Mesendoderm (in vitro differentiated cells): ENCODE measurements around the gene CCDC167.

Experiments used
- DNase-seq: peaks from one replicate; pipeline ENCODE4 v3.0.0; 2013
- H2AK5ac ChIP-seq: 2 replicates; pipeline ENCODE4 v1.6.1; 2013; ENCODE audit warnings: low read length, inconsistent platforms
- H2BK120ac ChIP-seq: 2 replicates; pipeline ENCODE4 v1.6.1; 2013; ENCODE audit warnings: low read depth, mild to moderate bottlenecking, low read length, moderate library complexity, mixed read lengths
- H2BK15ac ChIP-seq: replicated peaks from 2 replicates; pipeline ENCODE4 v1.6.1; 2013; ENCODE audit warnings: low read depth, mild to moderate bottlenecking, moderate library complexity
- H2BK5ac ChIP-seq: 2 replicates; pipeline ENCODE4 v1.6.1; 2013; ENCODE audit warnings: low read length, inconsistent platforms
- H3K18ac ChIP-seq: 2 replicates; pipeline ENCODE4 v1.6.1; 2013; ENCODE audit warnings: mild to moderate bottlenecking, low read length, mixed read lengths
- H3K23ac ChIP-seq: one replicate; pipeline ENCODE4 v1.6.1; 2013; ENCODE audit warnings: low read length
- H3K27ac ChIP-seq: 2 replicates; pipeline ENCODE4 v1.5.1; 2013; ENCODE audit warnings: low read depth, mild to moderate bottlenecking, inconsistent platforms, low read length, moderate library complexity
- H3K27me3 ChIP-seq: 2 replicates; pipeline ENCODE4 v1.6.1; 2013; ENCODE audit warnings: low read length, control low read depth, mild to moderate bottlenecking, inconsistent platforms; ENCODE audit not compliant: insufficient read depth, poor library complexity
- H3K36me3 ChIP-seq: 2 replicates; pipeline ENCODE4 v1.6.1; 2013; ENCODE audit warnings: low read length, inconsistent platforms; ENCODE audit not compliant: control insufficient read depth, insufficient read depth
- H3K4ac ChIP-seq: one replicate; pipeline ENCODE4 v1.6.1; 2013; ENCODE audit warnings: low read depth, mild to moderate bottlenecking, low read length, moderate library complexity
- H3K4me1 ChIP-seq: 2 replicates; pipeline ENCODE4 v1.6.1; 2013; ENCODE audit warnings: low read depth, low read length, inconsistent platforms; ENCODE audit not compliant: control insufficient read depth
- H3K4me2 ChIP-seq: 2 replicates; pipeline ENCODE4 v1.6.1; 2013; ENCODE audit warnings: low read length
- H3K4me3 ChIP-seq: 2 replicates; pipeline ENCODE4 v1.5.1; 2013; ENCODE audit warnings: mild to moderate bottlenecking, low read length
- H3K56ac ChIP-seq: one replicate; pipeline ENCODE4 v1.6.1; 2013; ENCODE audit warnings: low read length
- H3K79me1 ChIP-seq: 2 replicates; pipeline ENCODE4 v1.6.1; 2013; ENCODE audit warnings: low read length, inconsistent platforms
- H3K79me2 ChIP-seq: 2 replicates; pipeline ENCODE4 v1.6.1; 2013; ENCODE audit warnings: mild to moderate bottlenecking, low read length; ENCODE audit not compliant: control insufficient read depth, insufficient read depth
- H3K9ac ChIP-seq: 2 replicates; pipeline ENCODE4 v1.6.1; 2013; ENCODE audit warnings: low read length, inconsistent platforms
- H4K5ac ChIP-seq: one replicate; pipeline ENCODE4 v1.6.1; 2013; ENCODE audit warnings: low read length
- H4K8ac ChIP-seq: one replicate; pipeline ENCODE4 v1.6.1; 2013; ENCODE audit warnings: low read depth, mild to moderate bottlenecking, control low read depth, low read length, moderate library complexity
- WGBS: extraction: QIAGEN DNeasy Blood & Tissue Kit; methylation state at CpG from one replicate; pipeline ENCODE4 v1.1.7; 2013; ENCODE audit warnings: low lambda C conversion rate, missing lambda C conversion rate; ENCODE audit not compliant: insufficient coverage; ENCODE audit errors: extremely low coverage; 5-methylcytosine and 5-hydroxymethylcytosine counted together

The CCDC167 gene

GRCh38 chr6:37521674-37522073 is 22.0 kb upstream of the CCDC167 start:
- no peak overlapping the region for H2BK5ac ChIP-seq
- H3K18ac ChIP-seq, result no peak overlapping the region
- no peaks in the 10 kb centered on the region for H3K79me2 ChIP-seq
- no peak overlapping the region for H3K4me2 ChIP-seq
- H3K4me3 ChIP-seq, result no peak overlapping the region
- no peak overlapping the region for H3K27ac ChIP-seq
- DNase-seq, result no peak
- H3K9ac ChIP-seq, result no peak overlapping the region
- H3K23ac ChIP-seq, result no peak overlapping the region
- no CpG with 5 or more reads among the region's 4 CpGs for WGBS
- no peak overlapping the region for H4K8ac ChIP-seq
- no peak overlapping the region for H3K4ac ChIP-seq
- H3K36me3 ChIP-seq, result no peaks in the 10 kb centered on the region
- H4K5ac ChIP-seq, result no peak overlapping the region
- no peaks in the 10 kb centered on the region for H3K27me3 ChIP-seq
- no peak overlapping the region for H2BK15ac ChIP-seq
- H3K56ac ChIP-seq, result no peak overlapping the region
- H3K4me1 ChIP-seq, result no peaks in the 10 kb centered on the region
- H2AK5ac ChIP-seq, result no peak overlapping the region
- H3K79me1 ChIP-seq, result no peaks in the 10 kb centered on the region
- no peak overlapping the region for H2BK120ac ChIP-seq

DNA sequence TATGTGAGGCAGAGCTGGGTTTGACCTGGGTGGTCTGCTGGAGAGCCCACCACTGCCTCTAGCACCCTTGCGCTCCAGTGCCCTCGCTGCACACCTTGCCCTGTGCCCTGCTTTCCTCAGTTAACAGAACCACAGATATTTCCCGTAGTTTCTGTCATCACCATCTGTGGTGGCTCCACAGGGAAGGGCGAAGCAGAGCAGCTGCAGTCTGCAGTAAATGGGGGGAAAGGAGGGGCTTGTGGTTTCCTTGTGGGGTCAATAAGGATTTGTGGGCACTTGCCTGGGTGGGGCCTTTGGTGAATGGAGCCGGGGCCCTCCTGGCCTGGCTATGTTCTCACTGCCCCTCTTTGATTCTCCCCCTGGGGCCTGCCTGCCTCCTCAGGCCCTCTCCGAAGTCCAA is 21.2 kb upstream of the CCDC167 start:
- Histone ChIP-seq H4K5ac (no peak overlapping the region), H2BK5ac (no peak overlapping the region), H3K9ac (no peak overlapping the region), H2BK120ac (no peak overlapping the region), H3K56ac (no peak overlapping the region), H3K27me3 (no peaks in the 10 kb centered on the region), H3K4me3 (no peak overlapping the region), H2BK15ac (no peak overlapping the region), H2AK5ac (no peak overlapping the region), H3K79me1 (no peaks in the 10 kb centered on the region), H3K79me2 (no peaks in the 10 kb centered on the region), H4K8ac (no peak overlapping the region), H3K4me2 (no peak overlapping the region), H3K23ac (no peak overlapping the region), H3K36me3 (no peaks in the 10 kb centered on the region), H3K4me1 (no peaks in the 10 kb centered on the region), H3K18ac (no peak overlapping the region), H3K27ac (no peak overlapping the region), H3K4ac (no peak overlapping the region)
- WGBS, result no CpG with 5 or more reads among the region's 6 CpGs
- DNase-seq, result no peak

- Histone ChIP-seq H4K5ac (no peak overlapping the region), H3K4me3 (no peak overlapping the region), H3K27ac (no peak overlapping the region), H3K27me3 (no peaks in the 10 kb centered on the region), H2BK15ac (no peak overlapping the region), H2AK5ac (no peak overlapping the region), H3K4me2 (no peak overlapping the region), H3K79me1 (no peaks in the 10 kb centered on the region), H3K56ac (no peak overlapping the region), H3K9ac (no peak overlapping the region), H2BK5ac (no peak overlapping the region), H3K79me2 (no peaks in the 10 kb centered on the region), H3K23ac (no peak overlapping the region), H3K18ac (no peak overlapping the region), H3K4me1 (no peaks in the 10 kb centered on the region), H3K36me3 (no peaks in the 10 kb centered on the region), H3K4ac (no peak overlapping the region), H4K8ac (no peak overlapping the region), H2BK120ac (no peak overlapping the region)
- DNase-seq, result no peak
- no CpG with 5 or more reads among the region's 5 CpGs for WGBS
Observed at GRCh38 chr6:37519461-37519860, 19.8 kb upstream of the CCDC167 start.

- H3K23ac ChIP-seq, result no peak overlapping the region
- no peak overlapping the region for H3K56ac ChIP-seq
- H3K4me3 ChIP-seq, result no peak overlapping the region
- no peak overlapping the region for H4K8ac ChIP-seq
- no peak overlapping the region for H4K5ac ChIP-seq
- no peak overlapping the region for H3K4ac ChIP-seq
- no peak overlapping the region for H3K27ac ChIP-seq
- H3K18ac ChIP-seq, result no peak overlapping the region
- no peak overlapping the region for H2BK120ac ChIP-seq
- H3K9ac ChIP-seq, result no peak overlapping the region
- H2BK15ac ChIP-seq, result no peak overlapping the region
- no peak for DNase-seq
- no peaks in the 10 kb centered on the region for H3K79me1 ChIP-seq
- H2AK5ac ChIP-seq, result no peak overlapping the region
- peaks cover 4% of the 10 kb centered on the region for H3K4me1 ChIP-seq
- no CpG with 5 or more reads among the region's 6 CpGs for WGBS
- H3K4me2 ChIP-seq, result no peak overlapping the region
- no peaks in the 10 kb centered on the region for H3K36me3 ChIP-seq
- H3K27me3 ChIP-seq, result no peaks in the 10 kb centered on the region
- no peak overlapping the region for H2BK5ac ChIP-seq
- no peaks in the 10 kb centered on the region for H3K79me2 ChIP-seq
Observed at GRCh38 chr6:37518116-37518515, 18.4 kb upstream of the CCDC167 start.

GRCh38 chr6:37517411-37517812 is 17.7 kb upstream of the CCDC167 start:
- no peak overlapping the region for H3K23ac ChIP-seq

GRCh38 chr6:37516920-37517405 is 17.3 kb upstream of the CCDC167 start:
- Histone ChIP-seq H2AK5ac (no peak overlapping the region), H3K9ac (no peak overlapping the region), H2BK120ac (no peak overlapping the region), H3K23ac (no peak overlapping the region), H3K79me1 (no peaks in the 10 kb centered on the region), H3K4me1 (peaks cover 10% of the 10 kb centered on the region), H3K27me3 (no peaks in the 10 kb centered on the region), H3K4ac (no peak overlapping the region), H3K79me2 (no peaks in the 10 kb centered on the region), H3K18ac (no peak overlapping the region), H4K5ac (no peak overlapping the region), H2BK5ac (no peak overlapping the region), H4K8ac (no peak overlapping the region), H3K4me3 (no peak overlapping the region), H3K36me3 (no peaks in the 10 kb centered on the region), H3K27ac (no peak overlapping the region), H3K56ac (no peak overlapping the region), H2BK15ac (no peak overlapping the region), H3K4me2 (no peak overlapping the region)
- no peak for DNase-seq
- WGBS, result no CpG with 5 or more reads among the region's 16 CpGs

More at GRCh38 chr6:37517411-37517812, 17.7 kb upstream of the CCDC167 start:
- no peak overlapping the region for H3K4ac ChIP-seq
- H3K27me3 ChIP-seq, result no peaks in the 10 kb centered on the region
- no CpG with 5 or more reads among the region's 11 CpGs for WGBS
- H4K5ac ChIP-seq, result no peak overlapping the region
- H3K4me1 ChIP-seq, result peaks cover 10% of the 10 kb centered on the region
- H2BK120ac ChIP-seq, result no peak overlapping the region
- H3K18ac ChIP-seq, result no peak overlapping the region
- no peaks in the 10 kb centered on the region for H3K79me1 ChIP-seq
- no peak for DNase-seq
- H3K79me2 ChIP-seq, result no peaks in the 10 kb centered on the region
- no peaks in the 10 kb centered on the region for H3K36me3 ChIP-seq
- H3K4me2 ChIP-seq, result no peak overlapping the region
- H3K56ac ChIP-seq, result no peak overlapping the region
- H4K8ac ChIP-seq, result no peak overlapping the region
- no peak overlapping the region for H2BK5ac ChIP-seq
- no peak overlapping the region for H3K27ac ChIP-seq
- H2BK15ac ChIP-seq, result no peak overlapping the region
- no peak overlapping the region for H3K4me3 ChIP-seq
- H3K9ac ChIP-seq, result no peak overlapping the region
- no peak overlapping the region for H2AK5ac ChIP-seq
